Measurements from ENCODE around the gene DNM3.
"Not testable (repeated sequence)": the region's sequence is repeated elsewhere in the genome, so short reads cannot be mapped to it uniquely, and the experiment has no call there.

The DNM3 gene

DNA sequence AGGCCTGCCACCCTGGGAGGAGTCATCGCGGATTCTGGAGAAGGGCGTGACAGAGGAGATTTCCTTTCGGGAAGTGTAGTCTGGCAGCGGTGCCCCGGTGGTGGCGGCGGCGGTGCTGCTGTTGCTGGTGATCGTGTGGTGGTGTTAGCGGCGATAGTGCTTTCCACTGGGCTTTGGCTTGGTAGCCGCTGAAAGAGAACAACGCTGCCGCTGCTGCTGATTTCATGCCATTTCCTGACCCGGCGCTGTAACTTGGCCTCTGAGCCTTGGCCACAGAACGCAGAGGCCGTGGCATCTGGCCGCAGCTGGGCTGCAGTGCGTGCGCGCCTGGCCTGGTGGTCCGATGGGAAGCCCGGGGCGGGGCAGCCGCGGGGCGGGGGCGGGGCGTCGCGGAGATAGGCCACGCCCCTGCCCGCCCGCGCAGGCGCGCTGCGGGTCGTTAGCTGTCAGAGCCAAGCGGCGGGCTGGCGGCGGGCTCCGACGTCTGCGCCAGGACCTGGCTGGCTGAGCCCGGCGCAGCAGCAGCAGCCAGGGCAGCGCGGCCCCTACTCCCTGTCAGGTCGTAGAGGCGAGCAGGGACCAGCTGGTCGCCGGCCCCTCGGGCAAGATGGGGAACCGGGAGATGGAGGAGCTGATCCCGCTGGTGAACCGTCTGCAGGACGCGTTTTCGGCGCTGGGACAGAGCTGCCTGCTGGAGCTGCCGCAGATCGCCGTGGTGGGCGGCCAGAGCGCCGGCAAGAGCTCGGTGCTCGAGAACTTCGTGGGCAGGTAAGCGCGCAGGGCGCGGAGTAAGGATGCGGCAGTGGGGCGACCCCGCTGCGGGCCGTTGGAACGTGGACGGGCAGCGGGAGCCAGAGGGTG, at the start of gene DNM3:
TSS of gene DNM3 (plus strand) at position 449 of the 861 bp plus-strand sequence. CDS start at position 608, 159 bp downstream.
- DNase-seq: no peak

DNA sequence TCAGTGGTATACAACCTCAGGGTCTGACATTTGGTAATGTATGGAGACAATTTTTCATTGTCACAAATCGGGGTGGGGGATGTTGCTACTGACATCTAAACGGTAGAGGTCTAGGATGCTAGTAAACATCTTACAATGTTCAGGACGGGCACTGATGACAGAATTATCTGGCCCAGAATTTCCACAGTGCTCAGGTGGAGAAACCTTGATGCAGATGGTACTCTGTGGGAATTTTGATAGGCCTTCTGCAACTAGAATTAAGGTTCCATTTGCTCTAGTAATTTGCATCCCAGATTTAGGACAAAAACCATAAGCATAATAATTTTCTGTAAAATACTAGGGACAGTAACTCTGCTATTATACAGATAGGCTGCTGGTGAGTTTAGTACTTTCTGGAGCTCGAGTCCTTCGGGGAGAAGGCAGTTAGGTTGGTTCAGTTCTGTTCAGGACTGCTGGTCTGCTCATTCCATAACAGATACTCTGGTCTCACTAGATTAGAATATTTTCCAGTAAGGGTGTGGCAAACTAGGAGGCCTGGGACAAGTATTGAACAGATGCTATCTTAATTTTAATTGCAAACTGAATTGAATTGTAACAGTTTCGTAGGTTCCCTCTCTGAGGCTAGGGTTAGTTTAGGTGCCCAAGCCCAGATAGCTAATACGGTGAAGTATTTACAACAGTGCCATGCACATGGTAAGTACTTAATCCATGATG, 48.5 kb upstream of the DNM3 start:
- no peak for DNase-seq

- no peak for DNase-seq
Measured at GRCh38 chr1:171793636-171794035, 47.7 kb upstream of the DNM3 start.

- no peak for DNase-seq
Measured at GRCh38 chr1:171794085-171794484, 47.2 kb upstream of the DNM3 start.

DNA sequence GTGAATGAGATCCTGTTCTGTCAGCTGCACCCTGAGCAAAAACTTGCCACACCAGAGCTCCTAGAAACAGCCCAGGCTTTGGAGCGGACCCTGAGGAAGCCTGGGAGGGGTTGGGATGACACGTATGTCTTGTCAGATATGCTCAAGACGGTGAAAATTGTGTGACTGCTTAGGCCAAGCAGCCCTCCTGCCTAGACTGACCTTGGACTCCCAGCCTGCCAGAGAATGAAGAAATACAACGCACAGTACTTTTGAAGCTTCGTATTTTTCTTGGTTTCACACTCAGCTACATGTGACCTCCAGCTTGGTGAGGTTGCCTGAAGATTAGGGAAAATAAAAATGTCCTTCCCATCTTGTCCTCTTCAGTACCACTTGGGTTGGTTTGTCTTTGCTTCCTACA, 44.7 kb upstream of the DNM3 start:
- no peak for DNase-seq

GRCh38 chr1:171798311-171798710, 43.0 kb upstream of the DNM3 start:
- no peak for DNase-seq

DNA sequence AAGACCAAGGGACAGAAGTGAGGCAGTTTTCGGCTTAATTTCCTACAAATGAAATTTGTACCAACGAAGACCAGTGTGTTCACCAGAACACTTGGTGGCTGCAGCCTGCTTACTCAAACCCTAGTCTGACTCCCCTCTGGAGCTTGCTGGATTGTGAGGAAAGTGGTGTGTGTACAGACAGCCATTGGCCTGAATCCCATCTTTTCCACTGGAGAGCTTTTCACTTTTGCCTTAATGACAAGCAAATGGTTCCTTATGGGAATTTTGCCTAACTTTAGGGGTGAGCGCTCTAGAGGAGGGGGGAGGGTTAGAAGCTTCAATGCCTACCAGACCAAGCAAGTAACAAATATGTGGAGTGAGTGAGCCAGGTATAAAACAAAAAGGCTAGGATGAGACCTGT, 42.5 kb upstream of the DNM3 start:
- DNase-seq: no peak

DNA sequence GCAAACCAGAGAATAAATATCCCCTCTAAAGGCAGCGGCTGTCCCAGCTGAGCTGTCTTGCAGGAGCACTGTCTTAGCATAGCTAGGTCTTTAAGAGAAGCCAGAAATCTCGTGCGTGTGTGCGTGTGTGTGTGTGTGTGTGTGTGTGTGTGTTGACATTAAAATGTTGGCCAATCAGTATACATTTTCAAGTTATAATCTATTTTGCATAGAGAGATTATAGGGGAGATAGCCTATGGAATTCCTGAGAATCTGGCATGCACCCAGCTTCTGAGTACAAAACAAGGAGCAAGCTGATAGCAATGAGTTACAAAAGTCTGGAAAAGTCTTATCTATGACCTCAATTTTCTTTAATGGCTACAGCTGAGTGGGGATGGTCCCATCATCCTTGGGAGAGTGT, 42.1 kb upstream of the DNM3 start:
- no peak for DNase-seq

- DNase-seq: not testable (repeated sequence)
Measured at GRCh38 chr1:171799698-171800097, 41.6 kb upstream of the DNM3 start.

DNA sequence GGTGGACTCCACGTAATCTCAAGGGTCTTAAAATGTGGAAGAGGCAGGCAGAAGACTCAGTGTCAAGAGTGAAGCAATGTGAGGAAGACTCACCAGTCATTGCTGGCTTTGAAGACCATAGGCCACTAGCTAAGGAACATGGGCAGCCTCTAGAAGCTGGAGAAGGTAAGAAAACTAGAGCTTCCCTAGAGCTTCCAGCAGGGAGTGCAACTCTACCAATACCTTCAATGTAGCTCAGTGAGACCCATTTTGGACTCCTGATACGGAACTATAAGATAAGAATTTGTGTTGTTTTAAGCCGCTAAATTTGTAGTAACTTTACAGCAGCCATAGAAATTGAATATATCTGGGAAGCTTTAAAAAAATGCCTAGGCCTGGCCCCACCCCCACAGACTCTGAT, 41.0 kb upstream of the DNM3 start:
- DNase-seq: no peak

GRCh38 chr1:171800851-171801250, 40.4 kb upstream of the DNM3 start:
- DNase-seq: no peak

DNA sequence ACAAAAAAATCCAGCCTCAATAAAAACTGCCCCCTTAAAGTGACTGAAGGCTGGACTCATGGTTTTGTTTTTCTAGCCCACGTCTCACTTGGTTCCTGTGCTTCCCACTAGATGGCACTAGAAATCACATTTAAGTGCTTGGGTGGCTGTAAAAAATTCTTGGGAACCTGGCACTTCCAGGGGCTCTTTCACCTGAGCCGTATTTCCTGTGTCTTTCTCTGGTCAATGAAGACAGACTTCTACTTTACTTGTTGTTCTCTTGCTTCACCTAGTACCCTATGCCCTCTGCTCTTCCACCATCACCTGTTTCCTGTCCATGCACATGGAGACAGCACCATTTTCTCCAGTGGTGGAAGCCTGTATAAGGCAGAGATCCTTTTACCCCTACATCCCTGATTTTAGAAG, 39.8 kb upstream of the DNM3 start:
- DNase-seq: no peak

GRCh38 chr1:171802207-171802606, 39.1 kb upstream of the DNM3 start:
- no peak for DNase-seq

- no peak for DNase-seq
Measured at GRCh38 chr1:171803045-171803444, 38.3 kb upstream of the DNM3 start.

GRCh38 chr1:171803461-171804022, 37.8 kb upstream of the DNM3 start:
- no peak for DNase-seq

DNA sequence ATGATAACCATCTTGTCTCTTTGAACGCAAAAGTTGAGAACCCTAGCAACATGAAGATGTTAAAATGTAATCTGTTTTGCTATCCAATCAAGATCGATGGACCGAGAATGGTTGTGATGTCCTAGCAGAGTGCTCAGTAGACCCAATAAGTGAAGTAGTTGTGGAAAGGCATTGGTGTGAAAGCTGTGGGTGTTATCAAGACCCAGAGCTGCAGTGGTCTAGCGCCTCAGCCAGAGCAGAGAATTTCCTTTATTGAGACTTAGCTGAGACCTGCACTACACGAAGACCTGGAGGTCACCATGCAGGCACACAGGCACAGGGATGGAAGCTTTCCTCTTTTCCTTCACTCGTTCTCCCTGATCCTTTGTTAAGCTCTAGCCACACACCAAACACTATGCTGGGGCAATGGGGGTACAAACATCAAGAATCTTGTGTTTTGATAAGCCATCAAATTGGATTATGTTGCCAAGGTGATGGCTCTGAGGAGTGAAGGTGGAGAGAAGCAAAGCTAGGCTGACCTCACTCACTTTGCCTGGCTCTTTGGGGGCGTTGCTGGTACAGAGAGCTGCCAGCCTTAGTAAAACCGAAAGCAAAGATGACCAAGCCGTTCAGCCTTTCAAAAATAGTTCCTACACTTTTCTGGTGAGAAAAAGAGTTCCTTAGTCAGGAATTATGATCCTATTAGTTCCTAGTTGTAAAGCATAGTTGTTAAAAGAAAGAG, 35.7 kb upstream of the DNM3 start:
- DNase-seq: no peak

GRCh38 chr1:171807556-171807955, 33.7 kb upstream of the DNM3 start:
- no peak for DNase-seq

GRCh38 chr1:171809834-171810233, 31.5 kb upstream of the DNM3 start:
- DNase-seq: no peak

- DNase-seq: no peak
Measured at GRCh38 chr1:171811672-171812071, 29.6 kb upstream of the DNM3 start.

- no peak for DNase-seq
Measured at GRCh38 chr1:171814692-171815091, 26.6 kb upstream of the DNM3 start.

- DNase-seq: no peak
Measured at GRCh38 chr1:171816300-171816901, 24.9 kb upstream of the DNM3 start.

- no peak for DNase-seq
Measured at GRCh38 chr1:171817511-171818265, 23.6 kb upstream of the DNM3 start.
